DMS114 treated with DMSO at 0.1 percent for 48 hours (cell line): ENCODE results near the gene FPGS.

Source experiments
- DNase-seq: peaks from one replicate; lab custom pipeline; 2025; ENCODE audit not compliant: unreplicated experiment; lab: John Stamatoyannopoulos, UW

FPGS gene

DNA sequence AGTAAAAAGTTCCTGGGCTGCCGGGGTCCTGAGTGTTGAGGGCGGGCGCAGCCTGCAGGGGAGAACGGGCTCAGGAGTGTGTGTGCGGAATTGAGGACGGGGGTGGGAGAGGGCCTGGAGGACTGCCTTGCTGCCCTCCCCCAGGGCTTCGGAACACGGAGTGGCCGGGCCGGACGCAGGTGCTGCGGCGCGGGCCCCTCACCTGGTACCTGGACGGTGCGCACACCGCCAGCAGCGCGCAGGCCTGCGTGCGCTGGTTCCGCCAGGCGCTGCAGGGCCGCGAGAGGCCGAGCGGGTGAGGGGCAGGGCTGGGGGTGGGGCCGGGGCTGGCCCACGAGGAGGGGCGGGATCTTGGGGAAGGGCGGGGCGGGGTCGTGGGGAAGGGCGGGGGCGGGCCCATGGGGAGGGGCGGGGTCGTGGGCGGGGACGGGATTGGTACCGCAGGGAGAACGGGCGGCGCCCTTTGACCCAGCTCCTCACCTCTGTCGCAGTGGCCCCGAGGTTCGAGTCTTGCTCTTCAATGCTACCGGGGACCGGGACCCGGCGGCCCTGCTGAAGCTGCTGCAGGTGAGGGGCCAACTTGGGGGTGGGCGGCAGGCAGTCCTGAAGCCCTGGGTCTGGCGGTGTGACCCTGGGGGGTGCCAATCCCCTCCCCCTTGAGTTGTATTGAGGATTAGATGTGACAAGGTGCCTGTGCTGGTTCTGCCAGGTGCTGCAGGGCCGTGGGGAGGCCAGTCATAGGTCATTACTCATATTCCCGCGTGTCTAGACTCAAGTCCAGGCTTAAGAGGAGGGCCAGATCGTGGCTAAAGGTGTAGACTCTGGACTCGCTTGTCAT, 7.1 kb downstream of the FPGS start:
- no peak for DNase-seq

DNA sequence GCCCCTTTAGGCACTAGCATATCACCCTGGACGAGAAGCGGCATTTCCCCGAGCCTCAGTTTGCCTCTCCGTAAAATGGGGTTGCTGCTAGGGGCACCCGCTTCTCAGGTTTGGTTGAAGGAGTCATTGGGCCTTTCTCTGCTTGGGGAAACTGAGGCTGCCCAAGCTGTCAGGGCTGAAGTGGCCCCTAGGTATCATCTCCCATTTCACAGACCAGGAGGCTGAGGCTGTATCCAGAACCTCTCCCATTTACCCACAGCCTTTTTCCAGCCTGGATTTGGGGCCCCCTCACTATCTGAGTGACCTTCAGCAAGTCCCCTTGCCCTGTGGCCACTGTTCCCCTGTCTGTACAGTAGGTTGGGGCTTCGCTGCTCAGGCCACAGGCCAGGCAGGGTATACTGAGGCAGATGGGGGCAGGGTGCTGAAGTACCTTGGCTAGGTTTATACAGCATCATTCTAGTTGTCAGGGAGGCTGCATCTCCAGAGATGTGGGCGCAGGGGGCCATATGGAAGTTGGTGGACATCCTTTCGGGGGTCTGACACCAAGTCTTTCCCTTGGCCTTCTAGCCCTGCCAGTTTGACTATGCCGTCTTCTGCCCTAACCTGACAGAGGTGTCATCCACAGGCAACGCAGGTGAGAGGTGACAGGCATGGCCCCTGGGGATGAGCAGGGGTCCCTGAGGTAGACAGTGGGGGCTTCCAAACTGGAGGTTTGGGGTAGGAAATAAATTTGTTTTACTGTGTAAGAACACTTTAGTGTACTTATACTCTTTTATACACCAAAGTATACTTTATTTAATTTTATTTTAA, 7.9 kb downstream of the FPGS start:
- DNase-seq = no peak

DNA sequence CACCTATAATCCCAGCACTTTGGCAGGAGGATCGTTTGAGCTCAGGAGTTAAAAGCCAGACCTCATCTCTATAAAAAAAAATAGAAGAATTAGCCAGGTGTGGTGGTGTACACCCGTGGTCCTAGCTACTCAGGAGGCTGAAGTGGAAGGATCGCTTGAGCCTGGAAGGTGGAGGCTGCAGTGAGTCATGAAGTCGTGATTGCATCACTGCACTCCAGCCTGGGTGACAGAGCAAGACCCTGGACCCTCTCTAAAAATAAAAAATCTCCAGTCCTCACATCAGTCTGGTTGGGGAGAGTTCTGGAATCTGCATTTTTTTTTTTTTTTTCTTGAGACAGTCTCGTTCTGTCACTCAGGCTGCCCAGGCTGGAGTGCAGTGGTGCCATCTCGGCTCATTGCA, 9.3 kb downstream of the FPGS start:
- DNase-seq = no peak

DNA sequence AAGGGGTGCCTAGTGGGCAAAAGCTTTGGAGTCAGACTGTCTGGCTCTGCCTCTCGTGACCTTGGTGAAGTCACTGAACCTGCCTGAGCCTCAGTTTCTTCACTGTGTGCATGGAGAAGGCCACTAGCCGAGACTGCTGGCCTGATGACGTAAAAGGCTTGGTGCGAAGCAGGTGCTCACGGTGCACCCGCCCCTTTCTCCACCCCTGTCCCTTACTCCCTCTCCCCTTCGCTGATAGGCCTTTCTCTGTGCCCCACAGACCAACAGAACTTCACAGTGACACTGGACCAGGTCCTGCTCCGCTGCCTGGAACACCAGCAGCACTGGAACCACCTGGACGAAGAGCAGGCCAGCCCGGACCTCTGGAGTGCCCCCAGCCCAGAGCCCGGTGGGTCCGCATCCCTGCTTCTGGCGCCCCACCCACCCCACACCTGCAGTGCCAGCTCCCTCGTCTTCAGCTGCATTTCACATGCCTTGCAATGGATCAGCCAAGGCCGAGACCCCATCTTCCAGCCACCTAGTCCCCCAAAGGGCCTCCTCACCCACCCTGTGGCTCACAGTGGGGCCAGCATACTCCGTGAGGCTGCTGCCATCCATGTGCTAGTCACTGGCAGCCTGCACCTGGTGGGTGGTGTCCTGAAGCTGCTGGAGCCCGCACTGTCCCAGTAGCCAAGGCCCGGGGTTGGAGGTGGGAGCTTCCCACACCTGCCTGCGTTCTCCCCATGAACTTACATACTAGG, 10.4 kb downstream of the FPGS start:
- DNase-seq = no peak

DNA sequence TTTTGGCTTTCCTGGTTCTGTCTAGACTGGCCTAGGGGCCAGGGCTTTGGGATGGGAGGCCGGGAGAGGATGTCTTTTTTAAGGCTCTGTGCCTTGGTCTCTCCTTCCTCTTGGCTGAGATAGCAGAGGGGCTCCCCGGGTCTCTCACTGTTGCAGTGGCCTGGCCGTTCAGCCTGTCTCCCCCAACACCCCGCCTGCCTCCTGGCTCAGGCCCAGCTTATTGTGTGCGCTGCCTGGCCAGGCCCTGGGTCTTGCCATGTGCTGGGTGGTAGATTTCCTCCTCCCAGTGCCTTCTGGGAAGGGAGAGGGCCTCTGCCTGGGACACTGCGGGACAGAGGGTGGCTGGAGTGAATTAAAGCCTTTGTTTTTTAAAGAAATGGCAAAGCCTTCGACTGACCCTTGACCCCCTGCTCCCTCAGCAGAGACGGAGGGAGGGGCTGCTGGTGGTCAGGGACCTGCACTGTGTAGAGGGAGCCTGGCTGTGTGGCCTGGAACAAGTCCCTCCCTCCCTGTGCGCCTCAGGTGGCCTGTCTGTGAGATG, 11.1 kb downstream of the FPGS start:
- DNase-seq = no peak

DNA sequence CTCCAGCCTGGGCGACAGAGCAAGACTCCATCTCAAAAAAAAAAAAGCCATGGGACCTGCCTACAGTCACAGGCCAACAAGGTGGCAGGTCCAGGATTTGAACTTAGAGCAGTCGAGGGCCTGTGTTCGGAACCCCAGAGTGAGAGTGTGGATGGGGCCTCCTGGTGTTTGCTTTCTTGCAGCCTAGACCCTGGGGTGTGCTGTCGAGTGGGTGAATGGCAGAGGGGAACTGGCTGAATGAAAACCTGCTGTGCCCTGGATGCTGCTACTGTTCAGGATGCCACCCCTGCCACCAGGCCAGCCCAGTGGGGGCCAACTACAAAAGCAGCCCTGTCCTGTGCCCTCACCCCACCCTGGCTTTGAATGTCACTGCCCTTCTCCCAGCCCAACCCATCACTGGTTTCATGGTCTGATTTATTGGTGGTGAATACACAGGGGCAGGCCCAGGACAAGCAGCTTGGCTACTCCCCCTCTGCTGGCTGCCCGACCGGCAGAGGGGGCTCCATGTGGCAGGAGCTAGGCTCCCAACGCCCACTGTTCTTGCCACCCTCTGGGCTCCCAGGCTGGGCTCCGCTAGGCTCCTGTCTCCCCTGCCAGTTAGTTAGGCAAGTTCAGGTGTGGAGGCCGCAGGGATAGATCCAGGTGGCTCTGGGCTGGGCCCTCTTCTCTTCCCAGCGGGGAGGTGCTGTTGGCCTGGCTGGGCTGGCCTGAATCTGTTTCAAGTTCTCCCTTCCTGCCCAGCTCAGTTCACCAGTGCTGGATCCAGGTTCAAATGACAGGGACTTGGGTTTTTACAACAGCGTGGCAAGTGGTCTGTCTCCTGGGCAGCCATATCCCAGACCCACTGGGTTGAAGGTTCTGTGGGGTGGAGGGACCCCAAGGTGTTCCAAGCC, 12.2 kb downstream of the FPGS start:
- no peak for DNase-seq

DNA sequence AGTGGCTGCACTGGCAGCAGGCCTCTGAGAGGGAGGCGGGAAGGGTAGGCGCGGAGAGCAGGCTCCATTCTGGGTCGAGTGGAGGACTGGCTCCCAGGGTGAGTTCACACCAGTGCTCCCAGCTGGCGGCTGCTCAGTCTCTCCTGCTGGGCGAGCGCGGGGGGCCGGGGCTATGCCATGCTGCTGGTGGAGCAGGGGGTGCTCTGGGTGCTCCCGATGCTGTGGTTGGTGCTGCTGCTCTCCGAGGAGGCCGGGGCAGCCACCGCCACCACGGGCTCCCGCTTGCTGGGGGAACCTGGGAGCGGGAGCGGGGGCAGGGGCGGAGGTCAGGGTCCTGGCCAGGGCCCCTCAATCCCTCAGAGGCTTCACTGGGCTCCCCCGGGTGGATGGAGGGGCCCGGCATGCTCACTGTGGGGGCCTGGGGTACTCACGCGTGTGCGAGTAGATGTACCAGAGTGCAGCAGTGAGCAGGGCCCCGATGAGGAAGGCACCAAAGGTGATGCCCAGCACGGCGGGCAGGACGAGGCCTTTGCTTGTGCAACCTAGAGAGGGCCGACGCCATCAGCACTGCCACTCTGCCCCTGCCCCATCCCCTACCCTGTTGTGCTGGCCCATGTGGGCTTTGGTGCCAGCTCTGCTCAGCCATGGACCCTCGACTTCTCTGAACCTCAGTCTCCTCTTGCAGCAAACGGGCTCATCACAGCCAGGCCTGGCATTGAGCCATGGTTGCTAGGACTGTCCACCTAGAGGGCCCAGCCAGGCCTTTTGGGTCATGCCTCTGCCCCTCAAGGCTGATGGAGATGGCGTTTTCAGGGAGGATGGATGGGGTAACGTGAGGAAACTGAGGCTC, 13.1 kb downstream of the FPGS start:
- no peak for DNase-seq

DNA sequence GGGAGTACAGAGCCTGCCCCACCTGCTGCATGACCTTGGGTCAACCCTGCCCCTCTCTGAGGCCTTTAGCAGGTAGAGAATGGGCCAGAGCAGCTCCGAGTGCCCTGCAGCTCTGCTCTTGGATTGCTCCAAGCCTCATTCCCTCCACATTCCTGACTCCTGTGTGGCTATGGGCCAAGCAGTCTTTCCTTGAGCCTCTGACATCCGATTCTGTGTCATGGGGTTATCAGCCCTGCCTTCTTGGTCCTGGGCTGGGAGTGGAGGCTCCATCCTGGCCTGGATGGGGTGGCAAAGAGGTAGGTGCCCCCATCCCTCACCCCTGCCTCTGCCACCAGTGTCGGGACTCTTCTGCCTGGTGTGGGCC, 13.7 kb downstream of the FPGS start:
- no peak for DNase-seq

DNA sequence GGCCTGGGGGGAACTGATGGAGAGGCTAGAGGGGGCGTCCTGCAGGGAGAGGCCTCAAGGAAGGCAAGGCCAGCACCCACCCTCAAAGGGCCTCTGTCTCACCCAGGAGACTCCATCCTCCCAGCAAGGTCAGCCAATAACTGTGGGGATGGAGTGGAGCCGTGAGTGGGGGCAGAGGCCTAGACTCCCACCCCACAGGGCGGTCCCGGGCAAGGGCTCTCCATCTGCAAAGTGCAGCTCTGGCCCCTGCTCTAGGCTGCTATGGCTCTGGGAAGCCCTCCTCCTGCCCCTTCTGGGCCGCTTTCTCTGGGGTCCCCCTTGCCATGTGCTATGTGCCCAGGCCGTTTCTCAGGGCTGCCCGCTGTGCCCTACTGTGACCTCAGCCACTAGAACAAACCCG, 14.0 kb downstream of the FPGS start:
- no peak for DNase-seq

DNA sequence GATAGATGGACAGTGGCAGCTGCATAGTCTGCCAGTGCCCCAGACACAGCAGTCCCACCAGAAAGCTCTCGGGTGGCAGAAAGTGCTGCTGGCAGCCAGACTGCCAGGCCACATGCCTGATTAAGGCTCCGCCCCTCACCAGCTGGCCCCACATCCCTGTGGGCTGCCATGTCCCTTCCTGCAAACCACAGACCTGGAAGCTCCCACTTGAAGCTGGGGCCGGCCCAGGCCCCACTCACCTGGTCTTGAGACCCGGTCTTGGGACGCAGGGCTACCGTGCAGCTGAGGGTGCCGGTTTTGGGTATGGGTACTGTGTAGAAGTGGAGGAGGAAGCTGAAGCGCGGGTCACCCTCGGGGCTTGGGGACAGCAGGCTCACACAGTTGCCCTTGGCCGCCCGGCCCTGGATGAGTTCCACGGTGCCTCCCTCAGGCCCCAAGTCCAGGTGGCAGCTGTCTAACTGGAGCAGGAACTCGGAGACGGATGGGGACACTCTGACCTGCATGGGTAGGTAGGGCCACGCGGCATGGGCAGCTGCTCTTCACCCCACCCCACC, 15.3 kb downstream of the FPGS start:
- no peak for DNase-seq

DNA sequence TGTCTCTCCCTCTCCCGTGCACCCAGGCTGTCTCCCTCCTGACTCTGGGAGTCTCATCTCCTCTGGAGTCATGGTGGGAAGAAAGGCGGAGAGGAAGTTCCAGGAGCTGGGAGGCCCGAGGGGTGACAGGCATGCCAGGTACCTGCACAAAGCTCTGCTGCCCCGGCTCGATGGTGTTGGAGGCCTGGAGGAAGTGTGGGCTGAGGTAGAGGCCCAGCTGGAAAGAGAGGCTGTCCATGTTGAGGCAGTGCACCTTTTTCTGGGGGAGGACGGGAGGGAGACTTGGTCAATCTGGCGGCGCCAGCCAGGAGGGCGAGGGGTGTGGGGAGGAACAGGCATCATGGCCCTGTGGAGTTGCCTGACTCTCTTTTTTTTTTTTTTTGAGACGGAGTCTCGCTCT, 15.9 kb downstream of the FPGS start:
- no peak for DNase-seq

DNA sequence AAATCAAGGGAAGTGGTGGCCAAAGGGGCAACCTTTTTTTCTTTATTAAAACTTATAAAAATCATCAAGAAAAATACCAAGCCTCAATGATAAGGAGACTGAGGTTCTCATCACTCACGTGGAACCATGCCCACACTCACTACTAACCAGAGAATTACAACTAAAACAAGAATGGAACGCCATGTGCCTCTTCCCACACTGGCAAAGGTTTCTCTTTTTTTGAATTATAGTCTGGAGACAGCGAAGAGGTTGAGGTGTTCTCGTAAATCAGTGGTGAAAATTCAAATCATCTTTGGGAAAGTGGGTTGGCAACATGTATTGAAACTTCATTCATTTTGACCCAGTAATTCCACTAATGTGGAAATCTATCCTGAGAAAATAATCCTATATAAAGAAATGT, 19.4 kb downstream of the FPGS start:
- DNase-seq = no peak

DNA sequence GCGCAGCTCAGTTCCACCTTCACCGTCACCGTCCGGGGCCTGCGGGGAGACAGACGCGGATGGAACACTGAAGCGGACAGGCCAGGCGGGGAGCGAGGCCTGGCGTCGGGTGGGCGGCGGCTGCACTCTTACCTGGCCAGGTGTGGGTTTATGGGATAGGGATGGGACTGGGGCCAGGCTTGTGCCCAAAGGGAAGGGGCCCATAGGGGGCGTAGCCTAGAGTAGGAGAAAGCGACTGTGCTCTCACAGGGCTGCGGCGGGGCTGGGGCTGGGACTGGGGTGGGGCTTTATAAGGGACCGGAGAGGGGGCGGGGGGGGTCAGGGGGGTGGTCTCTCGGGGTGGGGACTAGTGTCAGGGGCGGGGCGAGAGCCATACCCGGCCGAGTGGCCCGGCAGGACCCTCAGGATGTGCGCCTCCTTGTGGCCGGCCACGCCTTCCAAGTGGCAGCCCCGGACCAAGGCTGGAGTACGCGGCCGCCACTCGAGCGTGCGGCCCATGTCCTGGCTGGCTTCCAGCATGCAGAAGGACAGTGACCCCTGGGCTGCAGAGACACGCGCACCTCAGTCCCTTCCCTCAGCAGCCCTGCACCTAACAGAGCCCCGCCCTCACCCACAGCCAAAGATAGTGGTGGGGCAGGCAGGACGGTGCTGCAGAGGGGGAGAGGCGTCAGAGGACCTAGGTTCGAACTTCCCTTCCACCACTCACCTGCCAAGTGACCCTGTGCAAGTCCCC, 22.8 kb downstream of the FPGS start:
- DNase-seq = no peak

DNA sequence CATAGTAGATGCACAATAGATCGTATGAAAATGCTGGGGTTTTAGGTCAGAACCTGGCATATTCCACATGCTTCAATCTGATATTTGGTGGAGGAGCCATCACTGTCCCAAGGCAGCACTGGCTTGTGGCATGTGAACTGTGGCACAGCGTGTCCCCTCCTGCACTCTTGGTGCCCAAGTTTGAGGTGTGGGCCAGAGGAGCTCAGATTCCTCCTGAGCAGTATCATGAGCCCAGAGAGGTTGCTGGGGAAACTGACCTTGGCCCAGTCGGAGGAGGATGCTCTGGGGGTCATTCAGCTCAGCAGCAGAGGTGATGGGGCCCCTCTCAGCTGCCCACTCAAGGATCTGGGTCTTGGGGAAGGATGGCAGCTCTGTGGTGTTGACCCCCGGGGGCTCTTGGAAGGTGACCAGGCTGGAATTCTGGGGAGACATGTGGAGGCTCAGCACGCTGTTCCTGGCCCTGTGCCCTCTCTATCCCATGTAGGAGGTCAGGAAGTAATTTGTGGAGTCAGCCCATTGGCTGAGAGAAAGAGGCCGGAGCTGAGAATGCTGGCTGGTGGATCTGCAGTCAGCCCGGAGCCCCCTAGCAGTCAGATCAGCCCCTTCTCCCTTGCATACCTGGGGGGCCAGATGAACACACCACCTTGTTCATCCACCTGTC, 23.7 kb downstream of the FPGS start:
- no peak for DNase-seq

DNA sequence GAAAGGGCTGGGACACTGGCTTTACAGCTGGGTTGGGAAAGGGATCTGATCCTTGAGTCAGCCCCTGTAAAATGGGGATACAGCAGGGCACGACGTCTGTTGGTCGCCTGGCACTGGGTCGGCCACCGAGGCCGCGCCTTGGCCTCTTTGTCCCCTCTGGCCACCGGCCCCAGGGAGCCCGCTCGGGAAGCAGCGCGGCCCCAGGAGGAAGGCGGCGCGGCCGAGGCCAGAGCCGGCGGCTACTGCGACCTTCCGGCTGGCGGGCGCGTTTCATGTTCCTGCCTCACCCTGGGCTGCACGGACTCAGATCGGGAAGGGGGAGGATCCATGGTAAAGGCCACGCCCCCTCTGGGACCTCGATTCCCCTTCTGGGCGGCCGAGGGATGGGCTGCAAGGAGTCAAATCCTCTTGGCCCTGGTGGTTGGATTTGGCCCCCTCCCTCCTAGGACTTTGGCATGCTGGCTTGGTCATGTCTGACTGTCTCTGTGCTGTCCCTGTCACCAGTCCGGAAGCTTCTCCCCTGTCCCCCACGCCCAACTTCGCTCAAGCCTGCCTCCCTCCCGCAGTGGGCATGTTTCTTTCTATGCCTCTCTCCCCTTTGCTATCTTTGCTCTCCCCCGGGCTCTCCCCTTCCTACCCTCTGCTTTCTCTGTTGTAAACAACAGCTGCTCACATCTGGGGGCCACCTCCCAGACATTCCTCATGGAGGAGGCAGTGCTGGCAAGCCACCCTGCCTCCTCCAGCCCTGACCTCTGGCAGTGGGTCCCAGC, 25.8 kb downstream of the FPGS start:
- no peak for DNase-seq

DNA sequence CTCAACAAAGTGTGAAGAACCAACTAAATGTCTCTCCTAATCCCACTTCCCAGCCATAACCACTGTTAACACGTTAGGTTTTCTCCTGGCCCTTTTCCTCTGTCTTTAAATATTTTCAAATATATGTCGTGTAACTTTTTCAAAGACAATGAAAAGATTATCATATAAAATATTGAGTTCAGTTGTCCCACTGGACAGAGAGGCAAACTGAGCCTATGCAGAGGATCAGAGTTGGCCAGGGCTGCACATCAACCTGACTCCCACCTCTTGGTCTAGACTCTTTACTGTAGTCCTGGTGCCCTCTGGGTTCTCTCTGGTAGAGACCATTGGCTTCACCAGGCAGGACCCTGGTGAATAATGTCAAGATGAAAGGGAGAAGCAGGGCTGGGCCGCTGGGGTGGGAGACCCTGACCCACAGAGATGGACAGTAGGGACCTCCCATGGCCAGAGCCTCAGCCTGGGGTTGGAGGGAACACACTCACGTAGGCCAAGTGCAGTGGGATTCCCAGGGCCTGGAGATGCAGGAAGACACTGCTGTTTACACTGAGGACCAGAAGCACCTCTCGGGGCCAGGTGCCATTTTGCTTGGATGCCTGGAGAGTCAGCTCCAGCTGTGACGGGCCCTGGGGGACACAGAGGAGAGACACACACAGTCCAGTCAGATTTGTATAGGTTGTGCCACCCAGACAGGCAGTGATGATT, 26.7 kb downstream of the FPGS start:
- no peak for DNase-seq

DNA sequence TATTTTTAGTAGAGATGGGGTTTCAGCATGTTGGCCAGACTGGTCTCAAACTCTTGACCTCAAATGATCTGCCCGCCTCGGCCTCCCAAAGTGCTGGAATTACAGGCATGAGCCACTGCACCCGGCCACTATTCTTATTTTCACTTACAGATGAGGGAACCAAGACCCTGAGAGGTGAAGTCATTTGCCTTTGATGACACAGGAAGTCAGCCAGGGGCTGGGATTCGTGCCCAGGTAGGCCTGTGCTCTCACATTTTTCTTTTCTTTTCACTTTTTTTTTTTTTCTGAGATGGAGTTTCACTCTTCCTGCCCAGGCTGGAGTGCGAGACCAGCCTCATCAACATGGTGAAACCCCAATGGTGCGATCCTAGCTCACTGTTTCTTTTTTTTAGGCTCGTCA, 29.6 kb downstream of the FPGS start:
- no peak for DNase-seq
